Spleen (tissue), 7 donors: ENCODE results near the gene A4GNT.

ENCODE experiments used
- CTCF ChIP-seq, 11 experiments: fragments of 200-600 bp in 7 of 11; fragments of 450-650 bp in 4 of 11; sonication (generic) in 4 of 11; IDR thresholded peaks in 8 of 11; conservative IDR thresholded peaks in 3 of 11; 1 replicate in 7 of 11; 2 replicates in 4 of 11; pipeline versions ENCODE4 v1.4.0 to v1.8.0; 2016 to 2021; ENCODE audit warnings: antibody characterized with exemption in 11 of 11, inconsistent platforms in 4 of 11, mild to moderate bottlenecking in 1 of 11
- POLR2AphosphoS5 ChIP-seq, 3 donors: sonication (generic); formaldehyde crosslinking; IDR thresholded peaks; one replicate each; pipeline ENCODE4 v1.5.1; 2017; ENCODE audit warnings: antibody characterized with exemption in 3 of 3
- donor health status: DM: no; HTN: no; CAD: no; lungs with moderate emphysema.
- donor health status: DM: no; HTN: no; CAD: no.
- donor health status: DM: no; HTN: no; CAD: no.

- no peak for TF ChIP-seq POLR2AphosphoS5 (IDR thresholded peaks at IDR 0.05)
- TF ChIP-seq CTCF (IDR thresholded peaks at IDR 0.05 in 8 of 11, conservative IDR thresholded peaks at IDR 0.05 in 3 of 11) = peak in 7 of 11 experiments; percentile 9 to 36 (median 17)
Measured at GRCh38 chr3:138180375-138181029, 48.3 kb upstream of the A4GNT start.
